Measurements from ENCODE around the gene CLIP3.
"Not testable (repeated sequence)": the region's sequence is repeated elsewhere in the genome, so short reads cannot be mapped to it uniquely, and the experiment has no call there.

The CLIP3 gene

GRCh38 chr19:36072081-36072480 lies 39.4 kb upstream of the CLIP3 start:
- H3K27me3 ChIP-seq (replicated peaks; ENCODE audit: control insufficient read depth, insufficient read depth, low read length), result no peaks in the 10 kb centered on the region
- DNase-seq (ENCODE audit: extremely low read depth, insufficient read length), result no peak
- H3K36me3 ChIP-seq (ENCODE audit: control insufficient read depth, insufficient read depth, low read length), result peaks cover 12% of the 10 kb centered on the region

GRCh38 chr19:36068810-36069499 lies 36.3 kb upstream of the CLIP3 start:
- peaks cover 25% of the 10 kb centered on the region for H3K36me3 ChIP-seq (ENCODE audit: control insufficient read depth, insufficient read depth, low read length)
- not testable (repeated sequence) for H3K27me3 ChIP-seq (replicated peaks; ENCODE audit: control insufficient read depth, insufficient read depth, low read length)

More at GRCh38 chr19:36072081-36072480, 39.4 kb upstream of the CLIP3 start:
- no peak overlapping the region for H3K4me3 ChIP-seq (replicated peaks; ENCODE audit: low read depth, low read length)
- TF ChIP-seq CTCF (IDR thresholded peaks at IDR 0.05; ENCODE audit: insufficient read depth, low read length, poor library complexity, severe bottlenecking), result no peak

GRCh38 chr19:36067681-36068080 lies 35.0 kb upstream of the CLIP3 start:
- H3K4me3 ChIP-seq (replicated peaks; ENCODE audit: low read depth, low read length), result no peak overlapping the region
- no peaks in the 10 kb centered on the region for H3K27me3 ChIP-seq (replicated peaks; ENCODE audit: control insufficient read depth, insufficient read depth, low read length)
- TF ChIP-seq CTCF (IDR thresholded peaks at IDR 0.05; ENCODE audit: insufficient read depth, low read length, poor library complexity, severe bottlenecking), result no peak
- peaks cover 29% of the 10 kb centered on the region for H3K36me3 ChIP-seq (ENCODE audit: control insufficient read depth, insufficient read depth, low read length)
- DNase-seq (ENCODE audit: extremely low read depth, insufficient read length), result no peak

More at GRCh38 chr19:36068810-36069499, 36.3 kb upstream of the CLIP3 start:
- not testable (repeated sequence) for H3K4me3 ChIP-seq (replicated peaks; ENCODE audit: low read depth, low read length); DNase-seq (ENCODE audit: extremely low read depth, insufficient read length)

- H3K4me3 ChIP-seq (replicated peaks; ENCODE audit: low read depth, low read length), result no peak overlapping the region
- peaks cover 30% of the 10 kb centered on the region for H3K36me3 ChIP-seq (ENCODE audit: control insufficient read depth, insufficient read depth, low read length)
- DNase-seq (ENCODE audit: extremely low read depth, insufficient read length), result no peak
- no peaks in the 10 kb centered on the region for H3K27me3 ChIP-seq (replicated peaks; ENCODE audit: control insufficient read depth, insufficient read depth, low read length)
- TF ChIP-seq CTCF (IDR thresholded peaks at IDR 0.05; ENCODE audit: insufficient read depth, low read length, poor library complexity, severe bottlenecking), result no peak
These were observed 32.2 kb upstream of the CLIP3 start for GRCh38 chr19:36064826-36065225.

GRCh38 chr19:36061367-36061766 lies 28.7 kb upstream of the CLIP3 start:
- no peak for DNase-seq (ENCODE audit: extremely low read depth, insufficient read length)

GRCh38 chr19:36060430-36060829 lies 27.8 kb upstream of the CLIP3 start:
- no peak overlapping the region for H3K4me3 ChIP-seq (replicated peaks; ENCODE audit: low read depth, low read length)
- peak; percentile 62 for TF ChIP-seq CTCF (IDR thresholded peaks at IDR 0.05; ENCODE audit: insufficient read depth, low read length, poor library complexity, severe bottlenecking)
- H3K27me3 ChIP-seq (replicated peaks; ENCODE audit: control insufficient read depth, insufficient read depth, low read length), result no peaks in the 10 kb centered on the region
- peaks cover 14% of the 10 kb centered on the region for H3K36me3 ChIP-seq (ENCODE audit: control insufficient read depth, insufficient read depth, low read length)
- no peak for DNase-seq (ENCODE audit: extremely low read depth, insufficient read length)

More at GRCh38 chr19:36061367-36061766, 28.7 kb upstream of the CLIP3 start:
- H3K4me3 ChIP-seq (replicated peaks; ENCODE audit: low read depth, low read length), result no peak overlapping the region
- H3K27me3 ChIP-seq (replicated peaks; ENCODE audit: control insufficient read depth, insufficient read depth, low read length), result no peaks in the 10 kb centered on the region
- H3K36me3 ChIP-seq (ENCODE audit: control insufficient read depth, insufficient read depth, low read length), result peaks cover 22% of the 10 kb centered on the region
- no peak for TF ChIP-seq CTCF (IDR thresholded peaks at IDR 0.05; ENCODE audit: insufficient read depth, low read length, poor library complexity, severe bottlenecking)
